GM19043 (cell line): ENCODE results near the gene GALT.

Source experiments
- ATAC-seq: cut with Tn5 transposase; IDR thresholded peaks from one replicate; pipeline ENCODE4 v1.9.1; 2021; ENCODE audit warnings: low read depth; ENCODE audit not compliant: unreplicated experiment

The GALT gene

GRCh38 chr9:34651321-34651720 lies 4.8 kb downstream of the GALT start:
- no peak for ATAC-seq

- no peak for ATAC-seq
Observed at GRCh38 chr9:34651876-34652601, 5.6 kb downstream of the GALT start, which contains the start of gene IL11RA. TSS of gene IL11RA (plus strand) at chr9:34652185. CDS start at chr9:34655218, 3,033 bp downstream.

- no peak for ATAC-seq
Observed at GRCh38 chr9:34652602-34653000, 6.1 kb downstream of the GALT start.

- ATAC-seq: no peak
Observed at GRCh38 chr9:34653151-34654072, 6.9 kb downstream of the GALT start.

GRCh38 chr9:34654323-34655051 lies 8.0 kb downstream of the GALT start:
- ATAC-seq: no peak

- ATAC-seq: no peak
Observed at GRCh38 chr9:34655394-34655793, 8.9 kb downstream of the GALT start.

GRCh38 chr9:34656992-34657391 lies 10.5 kb downstream of the GALT start:
- no peak for ATAC-seq

- no peak for ATAC-seq
Observed at GRCh38 chr9:34658461-34658860, 12.0 kb downstream of the GALT start.

- no peak for ATAC-seq
Observed at GRCh38 chr9:34659592-34660253, 13.2 kb downstream of the GALT start.

- ATAC-seq: no peak
Observed at GRCh38 chr9:34662526-34663302, 16.2 kb downstream of the GALT start, which contains the start of gene CCL27. TSS of gene CCL27 (minus strand) at chr9:34662657. CDS start at chr9:34662633, 24 bp downstream.

GRCh38 chr9:34663303-34663605 lies 16.8 kb downstream of the GALT start:
- ATAC-seq: no peak

- ATAC-seq: no peak
Observed at GRCh38 chr9:34664281-34665066, 18.0 kb downstream of the GALT start.

GRCh38 chr9:34665067-34665380 lies 18.5 kb downstream of the GALT start:
- ATAC-seq: peak; percentile 20

- peak; percentile 85 for ATAC-seq
Observed at GRCh38 chr9:34665381-34666250, 19.1 kb downstream of the GALT start.

GRCh38 chr9:34669809-34670562 lies 23.5 kb downstream of the GALT start:
- no peak for ATAC-seq

- no peak for ATAC-seq
Observed at GRCh38 chr9:34671307-34671706, 24.8 kb downstream of the GALT start.

GRCh38 chr9:34674440-34674839 lies 28.0 kb downstream of the GALT start:
- no peak for ATAC-seq
